GM21528 (cell line): ENCODE results near the gene ARL6IP1.
"Not testable (repeated sequence)": the region's sequence is repeated elsewhere in the genome, so short reads cannot be mapped to it uniquely, and the experiment has no call there.

ENCODE experiments used
- ATAC-seq: cut with Tn5 transposase; IDR thresholded peaks from one replicate; pipeline ENCODE4 v1.9.1; 2021; ENCODE audit warnings: mild to moderate bottlenecking, moderate library complexity; ENCODE audit not compliant: unreplicated experiment, low FRiP score

Gene ARL6IP1

DNA sequence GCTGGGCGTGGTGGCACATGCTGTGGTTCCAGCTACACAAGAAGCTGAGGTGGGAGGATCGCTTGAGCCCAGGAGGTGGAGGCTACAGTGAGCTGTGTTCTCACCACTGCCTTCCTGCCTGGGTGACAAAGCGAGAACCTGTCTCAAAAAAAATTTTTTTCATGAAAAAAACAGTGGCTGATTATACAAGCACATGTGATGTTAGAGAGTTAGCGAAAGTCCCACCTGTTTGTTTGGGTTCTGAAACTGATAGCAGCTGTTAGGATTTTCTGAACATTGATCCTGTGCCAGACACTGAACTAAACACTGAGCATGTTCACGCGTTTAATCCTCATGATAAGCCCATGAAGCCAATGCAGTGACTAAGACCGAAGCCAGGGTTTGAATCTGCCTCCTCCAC lies 34.1 kb downstream of the ARL6IP1 start:
- peak; percentile 55 for ATAC-seq

DNA sequence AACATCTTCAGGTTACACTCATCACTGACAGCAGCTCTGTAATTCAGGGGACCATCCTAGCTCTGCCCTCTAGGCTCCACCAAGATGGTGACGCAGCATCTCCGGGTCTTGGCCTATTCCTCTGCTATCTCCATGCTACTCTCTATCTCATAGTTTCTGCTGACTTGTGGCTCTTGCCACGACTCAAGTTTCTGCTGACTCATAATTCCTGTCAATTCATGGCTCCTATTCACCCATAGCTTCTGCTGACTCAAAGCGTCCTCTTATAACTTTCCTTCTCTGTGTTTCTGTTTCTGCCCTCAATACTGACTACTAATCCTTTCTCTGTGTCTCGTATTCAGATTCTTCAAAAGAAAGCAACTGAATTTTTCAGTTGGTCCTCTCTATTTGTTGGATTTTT lies 38.6 kb downstream of the ARL6IP1 start:
- ATAC-seq = peak; percentile 41

DNA sequence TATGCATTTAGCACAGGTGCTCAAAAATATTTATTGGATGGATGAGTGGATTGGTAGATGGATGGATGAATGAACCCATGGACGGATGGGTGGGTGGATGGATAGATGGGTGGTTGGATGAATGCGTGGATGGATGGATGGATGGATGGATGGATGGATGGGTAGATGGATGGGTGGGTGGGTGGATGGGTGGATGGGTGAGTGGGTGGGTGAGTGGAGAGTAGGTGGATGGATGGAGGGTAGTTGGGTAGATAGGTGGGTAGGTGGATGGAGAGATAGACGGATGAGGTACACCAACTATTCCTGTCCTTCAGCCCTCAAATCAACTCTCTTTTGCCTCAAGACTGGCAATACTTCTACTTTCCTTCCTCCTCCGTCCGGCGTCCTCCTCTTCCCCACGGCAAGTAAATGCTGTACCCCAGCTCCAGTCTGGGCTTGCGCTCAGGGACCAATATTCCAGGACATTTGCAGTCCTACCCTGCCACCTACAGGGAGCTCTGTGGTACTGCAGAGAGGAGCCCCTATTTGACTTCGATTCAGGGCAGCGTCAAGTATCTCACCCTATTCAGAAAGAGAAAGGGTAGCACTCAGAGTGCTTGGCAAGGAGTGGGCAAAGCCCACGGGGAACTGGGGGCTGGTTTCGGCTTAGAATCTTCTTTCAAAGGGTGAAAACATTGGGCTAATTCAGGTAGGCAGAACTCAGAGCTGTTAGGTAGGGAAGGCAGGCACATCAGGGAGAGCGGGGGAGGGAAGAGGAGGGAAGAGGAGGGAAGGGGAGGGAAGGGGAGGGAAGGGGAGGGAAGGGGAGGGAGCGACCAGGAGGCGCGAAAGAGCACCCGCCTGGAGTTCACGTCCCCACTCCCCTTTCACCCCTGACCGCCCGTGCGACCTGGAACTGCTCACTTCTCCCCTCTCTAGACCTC lies 41.5 kb downstream of the ARL6IP1 start:
- ATAC-seq = peak; percentile 58

DNA sequence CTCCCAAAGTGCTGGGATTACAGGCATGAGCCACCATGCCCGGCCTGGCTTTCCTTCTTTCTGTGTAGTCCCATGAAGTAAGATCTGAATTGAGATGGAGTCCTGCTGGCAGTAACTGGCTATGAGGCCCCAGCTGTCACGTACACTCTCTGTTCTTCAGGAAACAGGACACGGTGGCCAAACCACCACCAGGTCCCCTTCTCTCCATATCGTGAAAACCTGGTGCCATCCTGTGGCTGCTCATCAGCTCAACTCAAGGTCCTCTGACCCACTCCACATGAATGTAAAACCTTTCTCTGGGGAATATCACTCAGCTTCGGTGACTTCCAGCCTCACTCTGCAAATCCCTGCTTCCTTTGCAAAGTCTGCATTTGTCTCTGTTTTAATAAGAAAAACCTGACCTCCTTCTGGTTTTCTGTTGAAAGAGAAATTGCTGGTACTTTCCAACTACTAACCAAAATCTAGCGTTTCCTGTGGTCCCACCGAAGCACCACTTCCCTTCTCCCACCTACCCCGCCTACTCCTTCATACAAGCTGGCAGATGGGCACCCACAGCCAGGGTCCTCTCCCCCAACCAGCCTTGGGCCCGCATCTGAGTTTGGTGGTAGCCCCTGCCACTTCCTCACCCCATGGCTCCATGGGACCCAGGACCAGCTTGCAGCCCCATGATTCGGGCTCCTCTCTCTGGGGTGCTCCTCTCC lies 43.2 kb downstream of the ARL6IP1 start:
- peak; percentile 40 for ATAC-seq

DNA sequence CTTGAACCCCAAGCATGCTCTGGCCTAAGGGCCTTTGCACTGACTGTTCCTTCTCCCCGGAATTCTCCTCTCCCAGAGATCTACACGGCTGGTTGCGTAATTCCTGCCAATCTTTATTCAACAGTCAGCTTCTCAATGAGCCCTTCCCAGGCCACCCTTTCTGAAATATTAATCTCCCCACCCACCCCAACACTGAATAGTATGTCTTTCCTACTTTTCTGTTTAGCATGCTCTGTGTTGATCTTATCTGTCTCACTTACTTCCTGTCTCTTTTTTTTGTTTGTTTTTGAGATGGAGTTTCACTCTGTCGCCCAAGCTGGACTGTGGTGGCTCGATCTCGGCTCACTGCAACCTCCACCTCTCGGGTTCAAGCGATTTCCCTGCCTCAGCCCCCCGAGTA lies 44.7 kb downstream of the ARL6IP1 start:
- not testable (repeated sequence) for ATAC-seq

DNA sequence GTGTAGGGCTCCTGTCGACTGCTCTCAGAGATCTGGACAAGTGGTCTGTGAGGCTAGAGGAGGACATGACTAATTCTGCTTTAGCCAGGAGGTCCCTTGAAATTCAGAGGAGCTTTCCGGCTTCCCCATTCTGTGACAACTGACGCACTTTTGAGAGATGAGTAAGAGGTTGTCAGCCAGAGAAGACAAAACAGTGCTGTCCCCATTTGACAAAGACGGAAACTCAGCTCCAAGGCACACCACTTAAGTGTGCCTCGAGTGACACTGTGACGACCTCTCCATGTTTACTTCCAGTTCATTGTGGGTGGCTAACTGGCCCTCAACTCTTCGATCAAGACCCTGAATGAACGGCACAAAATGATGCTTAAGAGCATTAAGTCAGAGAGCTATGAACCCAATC lies 58.5 kb downstream of the ARL6IP1 start:
- not testable (repeated sequence) for ATAC-seq
